Activated CD4-positive, alpha-beta T cell treated with anti-CD3 and anti-CD28 coated beads, Interleukin-2, amount 10 ng/mL, durations not matched to agents 24 days and 14 days (primary cell): Measurements from ENCODE around the gene NOL3. TPM values are rescaled to one million over a fixed set of nuclear protein-coding genes. Genes with fewer than 3 reads are reported as not detected.

Source experiments
- DNase-seq: peaks from one replicate; pipeline ENCODE4 v3.0.0; 2022
- H3K27ac Mint-ChIP-seq: one replicate; pipeline ENCODE4 v1.8.0; 2022; ENCODE audit warnings: mild to moderate bottlenecking, mixed read lengths
- H3K27me3 Mint-ChIP-seq: one replicate; pipeline ENCODE4 v1.8.0; 2022; ENCODE audit warnings: mixed read lengths
- H3K36me3 Mint-ChIP-seq: one replicate; pipeline ENCODE4 v1.8.0; 2022; ENCODE audit warnings: low read depth, mild to moderate bottlenecking, mixed read lengths
- H3K4me1 Mint-ChIP-seq: one replicate; pipeline ENCODE4 v1.8.0; 2021; ENCODE audit warnings: mixed read lengths
- H3K4me3 Mint-ChIP-seq: one replicate; pipeline ENCODE4 v1.8.0; 2022; ENCODE audit warnings: mild to moderate bottlenecking, moderate library complexity, mixed read lengths
- H3K9me3 Mint-ChIP-seq: one replicate; pipeline ENCODE4 v1.8.0; 2021; ENCODE audit warnings: mixed read lengths
- intact Hi-C: fragments of 100-400 bp; cut with micrococcal nuclease; formaldehyde crosslinking; loops from one replicate; pipeline ENCODE4 v1.15.1; 2023
- total RNA-seq: library from RNA; stranded (reverse); gene quantifications from 2 replicates; pipeline ENCODE4 v1.2.3, GENCODE V29; 2022

The NOL3 gene
- total RNA-seq, 1 donor from 2014 or later, result 36.7 TPM

DNA sequence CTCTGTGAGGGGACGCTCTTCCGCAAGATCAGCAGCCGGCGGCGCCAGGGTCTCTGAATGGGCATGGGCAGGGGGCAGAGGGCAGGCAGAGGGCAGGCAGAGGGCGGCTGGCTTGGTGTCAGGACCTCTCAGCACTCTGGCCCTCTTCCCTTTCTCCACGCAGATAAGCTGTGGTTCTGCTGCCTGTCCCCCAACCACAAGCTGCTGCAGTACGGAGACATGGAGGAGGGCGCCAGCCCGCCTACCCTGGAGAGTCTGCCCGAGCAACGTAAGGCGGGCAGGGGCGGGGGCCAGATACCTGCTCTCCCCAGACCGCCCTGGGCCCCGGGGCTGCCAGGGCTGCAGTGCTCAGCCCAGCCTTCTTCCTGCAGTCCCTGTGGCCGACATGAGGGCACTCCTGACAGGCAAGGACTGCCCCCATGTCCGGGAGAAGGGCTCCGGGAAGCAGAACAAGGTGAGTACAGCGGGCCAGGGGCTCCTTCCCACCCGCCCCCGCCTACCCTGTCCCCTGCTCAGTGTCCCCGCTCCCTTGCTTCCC is 32.7 kb downstream of the NOL3 start:
- DNase-seq, result no peak
- intact Hi-C loops, result no loop called here
- Mint-ChIP-seq H3K9me3 (no peaks in the 10 kb centered on the region), H3K4me3 (no peak overlapping the region), H3K27me3 (no peaks in the 10 kb centered on the region), H3K36me3 (peaks cover 22% of the 10 kb centered on the region), H3K27ac (no peak overlapping the region), H3K4me1 (no peaks in the 10 kb centered on the region)

DNA sequence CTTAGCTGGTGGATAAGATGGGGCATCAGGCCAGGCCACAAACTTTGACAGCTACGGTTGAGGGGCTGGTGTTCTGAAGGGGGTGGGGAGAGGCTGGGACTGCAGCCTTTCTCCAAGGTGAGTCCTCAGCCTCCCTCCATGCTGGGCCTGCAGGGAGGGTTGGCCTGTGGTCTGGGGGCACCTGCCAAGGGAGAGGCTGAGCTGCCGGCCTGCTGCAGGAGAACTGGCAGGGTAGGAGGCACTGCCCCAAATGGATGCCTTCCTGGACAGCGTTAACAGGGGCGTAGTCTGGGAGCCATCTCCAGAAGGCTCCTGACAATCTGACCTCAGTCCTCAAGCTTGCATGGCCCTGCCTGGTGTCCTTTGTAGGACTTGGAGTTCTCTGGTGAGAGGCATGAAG is 33.7 kb downstream of the NOL3 start:
- no peak for DNase-seq
- H3K4me3 Mint-ChIP-seq, result no peak overlapping the region
- no peaks in the 10 kb centered on the region for H3K9me3 Mint-ChIP-seq
- H3K27ac Mint-ChIP-seq, result no peak overlapping the region
- peaks cover 16% of the 10 kb centered on the region for H3K36me3 Mint-ChIP-seq
- no peaks in the 10 kb centered on the region for H3K4me1 Mint-ChIP-seq
- no peaks in the 10 kb centered on the region for H3K27me3 Mint-ChIP-seq
- intact Hi-C loops, result no loop called here

DNA sequence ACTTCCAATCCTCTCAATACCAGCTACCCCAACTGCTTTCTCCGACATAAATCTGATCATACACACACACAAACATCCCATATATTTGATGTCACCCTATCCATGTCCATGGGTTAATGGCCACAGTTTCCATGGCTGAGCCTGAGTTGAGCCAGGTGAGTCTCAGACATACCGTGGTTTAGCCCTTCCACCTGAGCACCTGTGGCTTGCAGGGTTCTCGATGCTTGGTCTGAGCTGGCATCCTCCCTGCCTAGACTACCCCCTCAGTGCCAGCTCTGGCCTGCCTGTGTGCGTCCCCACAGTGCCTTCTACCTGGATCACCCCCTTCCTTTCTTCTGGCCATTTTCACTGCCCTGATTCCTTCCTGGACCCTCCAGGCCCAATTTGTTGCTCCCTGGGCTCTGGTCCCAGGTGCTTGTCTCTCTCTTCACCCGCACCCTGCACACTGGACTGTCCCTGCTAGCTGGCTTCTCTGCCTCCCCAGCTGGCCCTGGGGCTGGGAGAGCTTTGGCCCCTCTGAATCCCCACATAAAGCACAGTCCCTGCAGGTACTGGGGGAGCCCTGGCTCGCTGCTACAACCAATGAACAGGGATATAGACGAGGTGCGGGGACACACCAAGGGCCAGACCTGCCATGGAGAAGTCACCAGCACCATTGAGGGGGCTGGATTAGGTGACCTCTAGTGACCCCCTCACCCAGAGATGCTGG is 35.9 kb downstream of the NOL3 start:
- Mint-ChIP-seq H3K27me3 (no peaks in the 10 kb centered on the region), H3K27ac (peak overlapping the region; percentile 39), H3K4me1 (no peaks in the 10 kb centered on the region), H3K36me3 (peaks cover 5% of the 10 kb centered on the region), H3K4me3 (no peak overlapping the region), H3K9me3 (no peaks in the 10 kb centered on the region)
- intact Hi-C loops, result no loop called here
- no peak for DNase-seq

DNA sequence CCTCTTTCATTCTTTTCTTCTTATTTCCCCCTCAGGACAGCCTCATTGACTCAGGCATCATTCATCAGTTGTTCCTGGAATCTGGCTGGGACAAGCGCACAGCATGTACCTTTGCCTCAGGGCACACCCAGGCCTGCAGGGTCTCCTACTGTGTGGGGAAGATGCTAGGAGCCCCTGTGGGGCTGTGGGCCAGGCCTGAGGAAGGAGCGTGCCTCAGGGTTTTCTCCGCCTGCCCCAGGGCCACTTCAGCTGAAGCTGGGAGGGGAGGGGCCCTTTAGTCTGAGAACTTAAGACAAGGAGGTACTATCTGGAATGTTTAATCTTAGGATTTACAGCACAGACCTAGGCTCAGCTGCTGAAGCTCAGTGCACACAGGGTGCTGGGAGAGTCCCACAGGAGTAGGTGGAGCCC is 36.5 kb downstream of the NOL3 start:
- Mint-ChIP-seq H3K4me1 (no peaks in the 10 kb centered on the region), H3K9me3 (no peaks in the 10 kb centered on the region), H3K4me3 (no peak overlapping the region), H3K36me3 (peaks cover 4% of the 10 kb centered on the region), H3K27ac (no peak overlapping the region), H3K27me3 (no peaks in the 10 kb centered on the region)
- no peak for DNase-seq
- intact Hi-C loops, result no loop called here

DNA sequence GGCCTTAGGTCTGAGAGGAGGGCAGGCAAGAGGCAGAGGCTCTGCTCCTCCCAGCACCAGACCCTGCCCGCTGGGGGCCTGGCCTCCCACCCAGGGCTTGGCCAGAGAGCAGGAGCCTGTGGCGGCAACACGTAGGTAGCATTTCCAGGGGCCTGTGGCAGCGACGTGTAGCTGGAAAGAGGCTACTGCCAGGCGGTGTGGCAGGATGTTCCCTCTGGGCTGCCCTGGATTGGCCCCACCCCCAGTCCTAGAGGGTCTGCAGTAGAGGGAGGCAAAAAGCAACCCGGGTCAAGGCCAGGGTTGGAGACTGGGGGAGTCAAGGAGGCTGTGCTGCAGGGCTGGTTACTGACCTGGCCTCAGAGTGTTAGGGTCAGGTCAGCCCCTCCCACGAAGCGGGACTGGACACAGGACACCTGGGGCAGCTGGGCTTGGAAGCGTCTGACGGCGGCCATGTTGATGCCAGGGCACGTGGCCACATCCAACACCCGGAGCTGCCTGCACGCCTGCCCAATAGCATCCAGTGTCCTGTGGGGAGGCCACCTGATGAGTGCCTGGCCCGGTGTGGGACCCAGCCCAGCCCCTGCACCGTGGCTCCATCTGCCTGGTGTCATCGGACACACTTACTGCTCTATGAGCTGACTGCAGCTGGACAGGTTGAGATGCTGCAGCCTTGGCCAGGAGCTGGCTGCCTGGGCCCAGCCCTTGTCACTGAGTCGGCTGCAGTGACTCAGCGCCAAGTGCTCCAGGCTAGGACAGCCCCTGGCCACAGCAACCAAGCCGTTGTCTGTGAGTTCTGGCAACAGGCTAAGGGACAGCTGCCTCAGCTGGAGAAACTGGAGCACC is 37.1 kb downstream of the NOL3 start:
- intact Hi-C loops, result no loop called here
- DNase-seq, result no peak
- Mint-ChIP-seq H3K4me3 (no peak overlapping the region), H3K27me3 (no peaks in the 10 kb centered on the region), H3K36me3 (peaks cover 4% of the 10 kb centered on the region), H3K27ac (no peak overlapping the region), H3K4me1 (no peaks in the 10 kb centered on the region), H3K9me3 (no peaks in the 10 kb centered on the region)

DNA sequence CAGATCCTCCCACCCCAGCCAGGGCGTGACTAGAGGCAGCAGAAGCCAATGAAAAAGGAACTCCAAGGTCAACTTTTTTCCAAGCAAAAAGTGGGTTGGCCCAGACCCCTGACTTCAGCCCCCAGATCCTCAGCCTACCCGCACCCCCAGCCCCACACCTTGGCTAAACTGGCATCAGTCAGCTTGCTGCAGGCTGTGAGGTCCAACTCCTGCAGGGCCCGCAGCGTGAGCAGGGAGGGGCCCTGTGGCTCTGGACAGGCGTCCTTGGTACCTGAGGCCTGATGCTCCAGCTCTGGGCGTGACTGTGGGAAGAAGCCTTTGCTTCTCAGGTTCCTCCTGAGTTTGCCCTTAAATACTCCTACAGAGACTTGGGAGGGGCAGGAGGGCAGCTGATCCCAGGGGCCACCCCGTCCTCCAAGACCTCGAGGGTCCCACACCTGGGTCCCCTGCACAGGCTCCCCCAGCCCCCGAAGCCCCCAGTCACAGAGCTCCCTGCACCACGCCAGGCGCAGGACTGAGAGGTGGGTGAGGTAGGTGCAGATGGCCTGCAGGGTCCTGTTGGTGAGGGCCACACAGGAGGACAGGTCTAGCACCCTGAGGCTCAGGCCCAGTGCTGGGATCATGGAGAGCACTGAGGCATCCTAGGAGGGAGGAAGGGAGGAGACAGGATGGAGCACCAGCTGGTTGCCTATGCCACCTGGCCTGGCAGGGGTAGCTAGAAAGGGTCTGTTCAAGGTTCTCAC is 38.0 kb downstream of the NOL3 start:
- H3K9me3 Mint-ChIP-seq, result no peaks in the 10 kb centered on the region
- H3K4me3 Mint-ChIP-seq, result no peak overlapping the region
- peaks cover 4% of the 10 kb centered on the region for H3K36me3 Mint-ChIP-seq
- H3K27ac Mint-ChIP-seq, result no peak overlapping the region
- no peaks in the 10 kb centered on the region for H3K4me1 Mint-ChIP-seq
- DNase-seq, result no peak
- intact Hi-C loops, result no loop called here
- H3K27me3 Mint-ChIP-seq, result no peaks in the 10 kb centered on the region

DNA sequence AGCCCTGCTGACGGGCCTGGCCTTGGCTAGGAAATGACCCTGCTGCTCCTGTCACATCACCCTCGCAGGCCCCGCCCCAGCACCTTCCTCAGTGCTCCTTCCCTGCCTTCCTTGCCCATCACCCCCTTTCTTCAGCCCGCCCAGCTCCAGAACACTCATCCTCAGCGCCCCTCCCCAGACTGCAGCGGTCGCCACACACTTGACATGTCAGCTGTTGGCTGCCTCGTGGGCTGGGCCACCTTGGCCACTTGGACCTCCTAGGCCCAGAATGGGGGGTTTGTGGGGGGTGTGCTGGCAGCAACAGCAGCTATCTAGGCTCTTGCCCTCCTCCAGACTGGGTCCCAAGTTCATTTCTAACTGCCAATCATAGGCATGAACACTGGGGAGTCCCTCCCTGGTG is 39.2 kb downstream of the NOL3 start:
- no peak for DNase-seq
- H3K27ac Mint-ChIP-seq, result no peak overlapping the region

DNA sequence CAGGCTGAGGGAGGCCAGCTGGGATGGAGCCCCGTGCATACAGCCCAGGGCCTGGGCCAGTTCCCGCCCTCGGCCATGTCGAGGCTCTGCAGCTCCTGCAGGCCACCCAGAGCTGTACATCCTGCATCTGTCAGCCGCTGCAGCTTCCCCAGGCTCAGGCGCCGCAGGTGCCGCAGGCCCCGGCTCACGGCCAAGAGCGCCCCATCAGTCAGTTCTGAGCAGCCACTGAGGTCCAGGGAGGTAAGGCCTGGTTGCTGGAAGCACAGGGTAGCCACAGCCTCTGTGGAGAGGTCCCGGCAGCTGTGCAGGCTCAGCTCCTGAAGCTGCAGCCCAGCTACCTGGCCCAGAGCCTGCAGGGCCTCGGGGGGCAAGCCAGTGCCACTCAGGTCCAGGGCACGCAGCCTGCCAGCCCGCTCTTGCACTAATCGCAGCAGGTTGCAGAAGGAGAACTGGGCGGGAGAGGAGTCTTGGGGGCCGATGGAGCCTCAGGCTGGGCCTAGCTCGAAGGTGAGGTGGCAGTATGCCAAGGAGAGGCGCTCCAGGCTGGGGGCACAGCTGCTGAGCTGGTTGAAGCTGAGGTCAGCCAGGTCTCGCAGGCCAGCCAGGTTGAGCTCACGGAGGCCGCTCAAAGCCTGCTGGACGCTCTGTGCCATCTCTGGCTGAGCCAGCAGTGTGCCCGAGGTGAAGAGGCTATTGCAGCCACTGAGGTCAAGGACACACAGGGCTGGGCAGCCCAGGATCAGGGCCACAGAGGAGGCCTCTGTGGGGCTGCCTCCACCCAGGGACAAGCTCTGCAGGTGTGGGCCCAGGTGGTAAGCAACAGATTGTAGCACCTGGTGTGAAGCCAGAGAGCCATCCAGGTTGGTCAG is 40.0 kb downstream of the NOL3 start:
- H3K4me3 Mint-ChIP-seq, result no peak overlapping the region
- H3K4me1 Mint-ChIP-seq, result no peaks in the 10 kb centered on the region
- no peak for DNase-seq
- intact Hi-C loops, result no loop called here
- H3K27ac Mint-ChIP-seq, result peak overlapping the region; percentile 20
- peaks cover 4% of the 10 kb centered on the region for H3K36me3 Mint-ChIP-seq
- no peaks in the 10 kb centered on the region for H3K27me3 Mint-ChIP-seq
- no peaks in the 10 kb centered on the region for H3K9me3 Mint-ChIP-seq

More for the DNA sequence above, 39.2 kb downstream of the NOL3 start:
- Mint-ChIP-seq H3K4me1 (no peaks in the 10 kb centered on the region), H3K4me3 (no peak overlapping the region), H3K9me3 (no peaks in the 10 kb centered on the region), H3K36me3 (peaks cover 4% of the 10 kb centered on the region), H3K27me3 (no peaks in the 10 kb centered on the region)
- intact Hi-C loops, result no loop called here

DNA sequence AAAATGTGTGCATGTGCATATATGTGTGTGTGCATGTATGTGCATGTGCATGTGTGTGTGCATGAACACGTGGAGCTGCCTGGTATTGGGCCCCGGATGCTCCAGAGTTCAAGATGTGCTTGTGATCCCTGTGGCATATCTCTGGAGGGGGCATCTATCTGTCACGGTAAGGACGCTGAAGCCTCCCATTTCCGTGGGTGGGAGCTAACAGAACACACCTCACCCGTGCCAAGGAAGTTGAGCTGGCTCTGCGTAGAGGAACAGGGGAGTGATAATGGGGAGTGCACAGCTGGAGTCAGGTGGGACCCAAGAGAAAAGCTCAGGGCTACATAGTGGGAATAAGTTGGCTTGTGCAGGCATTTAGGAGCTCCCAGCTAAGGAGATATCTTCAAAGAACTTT is 41.3 kb downstream of the NOL3 start:
- no peak overlapping the region for H3K27ac Mint-ChIP-seq
- DNase-seq, result no peak
- no peak overlapping the region for H3K4me3 Mint-ChIP-seq
- H3K27me3 Mint-ChIP-seq, result no peaks in the 10 kb centered on the region
- intact Hi-C loops, result no loop called here
- H3K36me3 Mint-ChIP-seq, result no peaks in the 10 kb centered on the region
- H3K4me1 Mint-ChIP-seq, result peaks cover 2% of the 10 kb centered on the region
- H3K9me3 Mint-ChIP-seq, result no peaks in the 10 kb centered on the region

DNA sequence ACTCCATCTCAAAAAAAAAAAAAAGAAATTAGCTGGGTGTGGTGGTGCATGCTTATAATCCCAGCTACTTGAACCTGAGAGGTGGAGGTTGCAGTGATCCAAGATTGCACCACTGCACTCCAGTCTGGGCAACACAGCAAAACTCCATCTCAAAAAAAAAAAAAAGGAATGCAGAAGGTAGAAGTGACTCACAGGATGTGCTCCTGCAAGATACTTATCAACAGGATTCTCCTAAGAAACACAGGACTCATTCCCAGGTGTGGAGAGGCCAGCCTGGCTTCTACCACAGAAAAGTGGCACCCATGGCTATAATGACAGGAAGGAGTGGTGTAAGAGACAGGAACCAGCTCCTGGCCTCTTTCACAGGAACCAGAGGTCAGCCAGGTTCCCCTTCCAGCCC is 42.4 kb downstream of the NOL3 start:
- no peak overlapping the region for H3K4me3 Mint-ChIP-seq
- no peaks in the 10 kb centered on the region for H3K36me3 Mint-ChIP-seq
- H3K27me3 Mint-ChIP-seq, result no peaks in the 10 kb centered on the region
- H3K4me1 Mint-ChIP-seq, result peaks cover 7% of the 10 kb centered on the region
- no peak for DNase-seq
- H3K9me3 Mint-ChIP-seq, result no peaks in the 10 kb centered on the region
- intact Hi-C loops, result no loop called here
- no peak overlapping the region for H3K27ac Mint-ChIP-seq

DNA sequence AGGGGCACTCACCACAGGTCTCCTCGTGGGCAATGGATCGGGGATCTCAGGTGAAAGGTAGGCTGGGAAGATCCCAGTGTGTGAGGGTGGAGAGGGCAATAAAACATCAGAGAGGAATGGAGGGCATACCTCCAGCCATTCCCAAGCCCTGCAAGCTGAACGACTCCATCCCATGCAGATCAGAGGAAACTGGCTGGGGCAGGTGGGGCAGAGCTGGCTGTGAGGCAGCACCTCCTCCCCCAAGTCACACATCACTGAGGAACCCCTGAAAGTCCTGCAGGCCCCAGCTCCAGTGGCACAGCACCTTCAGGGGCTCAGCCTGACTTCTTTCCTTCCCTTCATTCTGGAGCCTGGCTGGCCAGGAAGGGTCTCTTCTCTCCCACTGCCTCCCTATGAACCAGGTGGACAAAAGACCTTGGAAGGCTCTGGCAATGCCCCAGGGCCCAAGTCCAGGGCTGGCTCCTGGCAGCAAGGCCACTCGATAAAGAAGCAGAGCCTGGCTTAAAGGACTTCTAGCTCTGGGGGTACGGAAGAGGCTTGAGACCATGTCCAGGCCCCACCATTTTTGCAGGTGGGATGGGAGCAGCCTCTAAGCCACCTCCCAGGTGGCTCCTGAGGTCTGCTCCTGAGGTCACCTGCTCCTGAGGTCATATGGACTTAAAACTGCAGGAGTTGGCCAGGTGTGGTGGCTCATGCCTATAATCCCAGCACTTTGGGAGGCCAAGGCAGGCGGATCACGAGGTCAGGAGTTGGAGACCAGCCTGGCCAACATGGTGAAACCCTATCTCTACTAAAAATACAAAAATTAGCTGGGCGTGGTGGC is 43.1 kb downstream of the NOL3 start:
- peaks cover 8% of the 10 kb centered on the region for H3K4me1 Mint-ChIP-seq
- no peaks in the 10 kb centered on the region for H3K27me3 Mint-ChIP-seq
- no peaks in the 10 kb centered on the region for H3K9me3 Mint-ChIP-seq
- DNase-seq, result no peak
- no peaks in the 10 kb centered on the region for H3K36me3 Mint-ChIP-seq
- intact Hi-C loops, result no loop called here
- H3K27ac Mint-ChIP-seq, result no peak overlapping the region
- H3K4me3 Mint-ChIP-seq, result no peak overlapping the region

DNA sequence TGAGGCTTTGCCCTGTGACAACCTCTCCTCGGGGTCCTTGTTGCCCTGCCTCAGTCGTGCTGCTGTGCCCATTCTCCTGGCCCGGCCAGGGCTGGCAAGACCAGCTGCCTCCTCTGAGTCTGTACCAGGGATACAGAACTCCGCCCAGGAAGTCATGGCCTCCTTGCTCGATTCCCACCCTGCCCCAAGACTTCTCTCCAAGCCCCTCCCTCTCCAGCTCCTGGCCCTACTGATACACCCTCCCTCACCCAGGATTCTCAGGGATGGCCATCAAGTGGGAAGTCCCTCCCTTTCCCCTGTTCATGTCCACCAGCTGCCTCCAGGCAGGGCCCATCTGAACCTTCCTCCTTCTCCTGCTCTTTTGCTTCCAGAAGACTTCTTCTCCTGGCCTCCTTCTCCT is 45.4 kb downstream of the NOL3 start:
- Mint-ChIP-seq H3K27ac (no peak overlapping the region), H3K27me3 (no peaks in the 10 kb centered on the region), H3K4me1 (peaks cover 8% of the 10 kb centered on the region), H3K4me3 (no peak overlapping the region), H3K36me3 (no peaks in the 10 kb centered on the region), H3K9me3 (no peaks in the 10 kb centered on the region)
- intact Hi-C loops, result no loop called here
- DNase-seq, result no peak
